HG02588 (cell line): Measurements from ENCODE around the gene SLC26A1.
"Not testable (repeated sequence)": the region's sequence is repeated elsewhere in the genome, so short reads cannot be mapped to it uniquely, and the experiment has no call there.

Experiments used
- ATAC-seq: cut with Tn5 transposase; IDR thresholded peaks from one replicate; pipeline ENCODE4 v1.9.1; 2021; ENCODE audit warnings: mild to moderate bottlenecking, moderate library complexity; ENCODE audit not compliant: unreplicated experiment

The SLC26A1 gene

GRCh38 chr4:999240-999863 lies 6.1 kb upstream of the SLC26A1 start:
- ATAC-seq, result not testable (repeated sequence)

GRCh38 chr4:998096-998691 lies 5.0 kb upstream of the SLC26A1 start:
- ATAC-seq, result no peak

- ATAC-seq, result no peak
These were observed 4.3 kb upstream of the SLC26A1 start for GRCh38 chr4:997375-998071.

- ATAC-seq, result no peak
These were observed 3.8 kb upstream of the SLC26A1 start for GRCh38 chr4:996997-997374.

- ATAC-seq, result no peak
These were observed 3.1 kb upstream of the SLC26A1 start for GRCh38 chr4:996030-996996.

GRCh38 chr4:995311-996026 lies 2.3 kb upstream of the SLC26A1 start:
- ATAC-seq, result no peak

- no peak for ATAC-seq
These were observed 700 bp downstream of the SLC26A1 start for GRCh38 chr4:992297-993110.

GRCh38 chr4:991451-992296 lies 1.5 kb downstream of the SLC26A1 start:
- no peak for ATAC-seq

GRCh38 chr4:990746-991367 lies 2.3 kb downstream of the SLC26A1 start:
- ATAC-seq, result no peak

GRCh38 chr4:989722-990471 lies 3.3 kb downstream of the SLC26A1 start:
- ATAC-seq, result no peak

- ATAC-seq, result no peak
These were observed 4.2 kb downstream of the SLC26A1 start for GRCh38 chr4:988726-989721.

- no peak for ATAC-seq
These were observed 5.3 kb downstream of the SLC26A1 start for GRCh38 chr4:987624-988513.

- peak; percentile 72 for ATAC-seq
These were observed 6.2 kb downstream of the SLC26A1 start, which contains the start of gene IDUA for GRCh38 chr4:986879-987623. IDUA (plus strand) TSS chr4:987044; CDS start chr4:987085, 41 bp downstream.

- ATAC-seq, result peak; percentile 6
These were observed 6.8 kb downstream of the SLC26A1 start for GRCh38 chr4:986428-986878.
